Femur (tissue), 1 donor: ENCODE results near the gene SETD1A.

Experiments
- DNase-seq: peaks from one replicate; pipeline ENCODE4 v3.0.0-alpha.2; 2017

The SETD1A gene

DNA sequence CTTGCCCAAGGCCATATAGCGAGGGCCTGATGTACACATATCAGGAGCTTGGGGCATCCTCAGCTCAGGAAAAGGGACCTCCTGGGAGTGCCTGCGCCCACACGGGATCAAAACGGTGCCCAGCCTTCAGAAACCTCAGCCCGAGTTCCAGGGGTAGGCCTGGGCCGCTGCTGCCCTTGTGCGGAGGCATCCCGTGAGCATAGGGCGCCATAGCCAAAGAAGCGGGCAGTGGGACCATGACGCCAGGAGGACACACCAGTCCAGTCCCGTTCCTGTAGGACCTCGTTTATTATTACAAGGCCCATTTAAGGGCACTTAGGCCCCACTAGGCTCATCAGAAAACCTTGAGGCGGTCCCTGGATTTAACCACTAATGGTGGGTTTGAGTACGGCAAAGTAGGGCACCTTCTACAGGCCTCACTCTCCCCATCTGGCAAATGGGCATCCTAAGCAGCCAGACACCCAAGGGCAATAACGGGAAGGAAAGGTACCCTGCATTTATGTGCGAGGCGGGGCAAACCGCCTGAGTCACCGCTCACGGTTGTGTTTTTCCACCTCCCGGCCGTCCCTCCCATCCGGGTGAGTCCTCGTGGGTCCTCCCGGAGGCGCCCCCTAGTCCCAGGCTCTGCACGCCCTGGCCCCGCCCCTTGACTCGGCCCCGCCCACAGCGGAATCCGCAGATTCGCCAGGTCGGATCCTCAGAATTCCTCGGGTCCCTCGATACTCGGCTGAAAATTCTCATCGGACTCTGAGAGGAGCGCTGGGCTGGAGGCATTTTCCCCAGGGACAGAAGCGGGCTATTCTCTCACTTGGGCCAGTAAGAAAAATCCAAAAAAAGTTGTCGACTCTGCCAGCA, 726 bp upstream of the SETD1A start:
- peak; percentile 90 for DNase-seq

DNA sequence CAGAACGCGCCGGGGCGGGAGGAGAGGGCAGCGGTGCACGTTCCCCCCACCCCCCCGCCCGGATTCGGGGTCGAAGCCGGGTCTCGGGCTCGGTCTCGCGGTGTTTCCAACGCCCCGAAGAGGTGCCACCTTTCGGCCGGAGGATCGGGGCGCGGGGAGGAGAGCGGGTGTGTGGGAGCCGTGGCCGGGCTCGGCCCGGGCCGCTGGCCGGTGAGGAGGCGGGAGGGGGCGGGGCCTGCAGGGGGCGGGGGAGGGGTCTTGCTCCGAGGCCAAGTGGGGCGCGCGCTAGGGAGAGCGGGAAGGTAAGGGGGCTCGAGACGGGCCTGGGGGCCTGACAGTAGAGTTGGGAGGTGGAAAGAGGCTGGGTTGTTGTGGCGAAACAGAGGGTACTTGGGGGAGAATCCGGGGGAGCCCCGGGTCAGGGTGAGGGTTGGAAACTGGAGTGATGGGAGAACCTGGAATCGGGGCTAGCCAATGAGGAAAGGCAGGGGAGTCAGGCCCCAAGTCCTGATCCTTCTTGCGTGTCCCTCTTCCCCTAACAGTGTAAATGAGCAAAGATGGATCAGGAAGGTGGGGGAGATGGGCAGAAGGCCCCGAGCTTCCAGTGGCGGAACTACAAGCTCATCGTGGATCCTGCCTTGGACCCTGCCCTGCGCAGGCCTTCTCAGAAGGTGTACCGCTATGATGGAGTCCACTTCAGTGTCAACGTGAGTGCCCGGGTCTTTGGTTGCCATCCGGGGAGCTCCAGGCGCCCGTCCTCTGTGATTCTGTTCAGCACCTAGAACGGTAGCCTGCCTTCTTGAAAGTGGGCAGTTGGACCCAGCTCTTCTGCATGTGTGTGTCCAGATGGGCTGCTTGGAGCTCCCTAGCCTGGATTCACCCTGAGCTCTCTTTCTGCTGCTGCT, 873 bp downstream of the SETD1A start:
- DNase-seq, result peak; percentile 78

DNA sequence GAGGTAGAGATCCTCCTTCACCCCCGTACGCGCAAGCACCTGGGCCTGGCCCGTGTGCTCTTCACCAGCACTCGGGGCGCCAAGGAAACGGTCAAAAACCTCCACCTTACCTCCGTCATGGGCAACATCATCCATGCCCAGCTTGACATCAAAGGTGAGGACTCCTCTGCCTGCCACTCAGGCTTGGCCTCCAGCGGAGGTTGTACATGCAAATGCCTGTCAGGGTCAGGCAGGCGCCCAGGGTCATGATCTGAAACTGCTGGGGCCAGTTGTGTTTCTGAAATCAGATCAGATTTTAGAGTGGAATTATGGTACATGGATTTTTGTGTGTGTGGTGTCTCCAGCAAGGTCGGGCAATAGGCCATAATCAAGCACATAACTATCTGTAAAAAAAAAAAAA, 3.8 kb downstream of the SETD1A start:
- DNase-seq, result no peak

DNA sequence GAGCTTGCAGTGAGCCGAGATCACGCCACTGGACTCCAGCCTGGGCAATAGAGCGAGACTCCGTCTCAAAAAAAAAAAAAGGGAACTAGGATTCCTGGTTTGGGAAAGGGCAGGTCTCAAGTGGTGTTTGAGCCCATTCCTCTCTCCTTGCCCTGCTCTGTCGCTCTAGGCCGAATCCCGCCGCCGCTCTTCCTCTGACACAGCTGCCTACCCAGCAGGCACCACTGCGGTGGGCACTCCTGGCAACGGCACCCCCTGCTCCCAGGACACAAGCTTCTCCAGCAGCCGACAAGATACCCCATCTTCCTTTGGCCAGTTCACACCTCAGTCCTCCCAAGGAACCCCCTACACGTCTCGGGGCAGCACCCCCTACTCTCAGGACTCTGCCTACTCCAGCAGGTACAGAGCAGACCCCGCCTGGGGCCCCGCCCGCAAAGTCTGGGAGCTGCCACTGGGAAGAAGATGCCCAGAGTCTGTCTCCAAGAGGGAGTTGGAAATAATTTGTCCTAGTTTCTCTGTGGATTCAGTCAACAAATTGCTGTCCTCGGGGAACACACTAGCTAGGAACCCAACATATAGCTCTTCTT, 6.5 kb downstream of the SETD1A start:
- DNase-seq, result no peak

DNA sequence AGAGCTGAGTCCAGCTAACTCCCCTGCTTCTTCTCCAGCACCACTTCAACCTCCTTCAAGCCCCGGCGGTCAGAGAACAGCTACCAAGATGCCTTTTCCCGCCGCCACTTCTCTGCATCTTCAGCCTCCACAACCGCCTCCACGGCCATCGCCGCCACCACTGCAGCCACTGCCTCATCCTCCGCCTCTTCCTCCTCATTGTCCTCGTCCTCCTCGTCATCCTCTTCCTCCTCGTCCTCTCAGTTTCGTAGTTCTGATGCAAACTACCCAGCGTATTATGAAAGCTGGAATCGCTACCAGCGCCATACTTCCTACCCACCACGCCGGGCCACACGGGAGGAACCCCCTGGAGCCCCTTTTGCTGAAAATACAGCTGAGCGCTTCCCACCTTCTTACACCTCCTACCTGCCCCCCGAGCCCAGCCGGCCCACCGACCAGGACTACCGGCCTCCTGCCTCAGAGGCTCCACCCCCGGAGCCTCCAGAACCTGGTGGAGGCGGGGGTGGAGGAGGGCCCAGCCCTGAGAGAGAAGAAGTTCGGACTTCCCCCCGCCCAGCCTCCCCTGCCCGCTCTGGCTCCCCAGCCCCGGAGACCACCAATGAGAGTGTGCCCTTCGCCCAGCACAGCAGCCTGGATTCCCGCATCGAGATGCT, 7.1 kb downstream of the SETD1A start:
- DNase-seq, result no peak

DNA sequence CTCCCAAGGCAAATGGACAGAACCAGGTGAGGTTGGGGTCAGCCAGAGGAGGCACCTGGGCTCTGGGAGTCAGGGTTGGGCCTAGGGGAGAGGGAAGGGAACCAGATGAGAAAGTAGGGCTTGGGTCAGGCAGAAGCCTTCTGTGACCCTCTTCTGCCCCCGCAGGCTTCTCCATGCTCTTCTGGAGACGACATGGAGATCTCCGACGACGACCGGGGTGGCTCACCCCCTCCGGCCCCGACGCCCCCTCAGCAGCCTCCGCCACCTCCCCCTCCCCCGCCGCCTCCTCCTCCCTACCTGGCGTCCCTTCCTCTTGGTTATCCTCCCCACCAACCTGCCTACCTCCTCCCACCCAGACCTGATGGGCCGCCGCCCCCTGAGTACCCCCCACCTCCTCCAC, 7.9 kb downstream of the SETD1A start:
- DNase-seq, result no peak

DNA sequence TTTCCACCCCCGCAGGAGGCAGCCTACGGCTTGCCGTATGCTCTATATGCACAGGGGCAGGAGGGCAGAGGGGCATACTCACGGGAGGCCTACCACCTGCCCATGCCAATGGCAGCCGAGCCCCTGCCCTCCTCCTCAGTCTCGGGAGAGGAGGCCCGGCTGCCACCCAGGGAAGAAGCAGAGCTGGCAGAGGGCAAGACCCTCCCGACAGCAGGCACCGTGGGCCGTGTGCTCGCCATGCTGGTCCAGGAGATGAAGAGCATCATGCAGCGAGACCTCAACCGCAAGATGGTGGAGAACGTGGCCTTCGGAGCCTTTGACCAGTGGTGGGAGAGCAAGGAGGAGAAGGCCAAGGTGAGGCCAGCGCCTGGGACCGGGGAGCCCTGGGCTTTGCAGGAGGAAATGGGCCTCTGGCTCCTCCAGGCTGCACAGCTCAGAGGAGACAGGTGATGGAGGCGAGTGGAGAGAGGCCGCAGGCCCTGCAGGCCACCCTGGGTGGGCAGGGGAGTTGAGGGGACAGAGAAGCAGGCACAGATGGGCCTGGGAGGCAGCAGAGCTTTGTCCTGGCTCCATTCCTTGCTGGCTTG, 8.6 kb downstream of the SETD1A start:
- no peak for DNase-seq

DNA sequence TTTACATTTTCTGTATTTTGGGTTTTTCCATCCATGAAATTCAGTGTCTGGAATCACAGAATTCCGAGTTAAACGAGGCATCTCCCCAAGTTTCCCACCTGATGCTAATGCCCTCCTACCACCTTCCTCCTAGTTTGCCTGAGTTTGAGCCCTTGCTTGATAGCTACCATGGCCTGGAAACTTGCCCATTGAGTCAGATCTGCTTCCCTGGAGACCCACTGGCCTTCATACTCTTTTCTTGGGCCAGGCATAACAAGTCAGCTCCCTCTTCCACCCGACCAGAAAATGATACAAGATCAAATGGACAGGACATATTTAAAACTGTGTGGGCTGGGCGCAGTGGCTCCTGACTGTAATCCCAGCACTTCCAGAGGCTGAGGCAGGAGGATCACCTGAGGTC, 10.2 kb downstream of the SETD1A start:
- DNase-seq, result no peak

DNA sequence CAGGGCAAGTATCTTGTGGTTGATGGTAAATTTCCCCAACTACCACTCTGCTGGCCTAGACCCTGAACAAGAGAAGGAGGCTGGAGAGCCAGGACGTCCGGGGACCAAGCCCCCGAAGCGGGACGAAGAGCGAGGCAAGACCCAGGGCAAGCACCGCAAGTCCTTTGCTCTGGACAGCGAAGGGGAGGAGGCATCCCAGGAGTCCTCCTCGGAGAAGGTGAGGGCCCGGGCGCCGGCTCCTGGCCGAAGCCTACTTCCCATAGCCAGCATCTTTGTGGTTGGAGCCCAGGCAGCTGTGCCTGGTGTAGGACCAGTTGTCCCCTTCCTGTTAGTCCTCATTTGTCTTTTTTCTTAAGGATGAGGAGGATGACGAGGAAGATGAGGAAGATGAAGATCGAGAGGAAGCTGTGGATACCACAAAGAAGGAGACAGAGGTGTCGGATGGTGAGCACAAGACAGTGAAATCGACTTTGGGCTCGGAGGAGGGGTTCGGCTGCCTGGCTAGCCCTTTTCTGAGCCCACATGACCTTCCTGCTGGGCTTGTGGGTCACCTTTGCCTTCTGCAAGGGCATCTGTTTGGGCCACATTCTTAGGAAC, 11.8 kb downstream of the SETD1A start:
- no peak for DNase-seq

DNA sequence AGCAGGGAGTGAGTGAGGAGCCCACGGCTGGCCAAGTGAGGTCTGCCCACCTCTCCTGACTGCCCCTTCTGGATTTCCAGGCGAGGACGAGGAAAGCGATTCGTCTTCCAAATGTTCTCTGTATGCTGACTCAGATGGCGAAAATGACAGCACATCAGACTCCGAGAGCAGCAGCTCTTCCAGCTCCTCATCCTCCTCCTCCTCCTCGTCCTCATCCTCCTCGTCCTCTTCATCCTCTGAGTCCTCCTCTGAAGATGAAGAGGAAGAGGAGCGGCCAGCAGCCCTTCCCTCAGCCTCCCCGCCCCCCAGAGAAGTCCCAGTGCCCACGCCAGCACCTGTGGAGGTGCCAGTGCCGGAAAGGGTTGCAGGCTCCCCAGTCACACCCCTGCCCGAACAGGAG, 13.7 kb downstream of the SETD1A start:
- DNase-seq, result no peak

DNA sequence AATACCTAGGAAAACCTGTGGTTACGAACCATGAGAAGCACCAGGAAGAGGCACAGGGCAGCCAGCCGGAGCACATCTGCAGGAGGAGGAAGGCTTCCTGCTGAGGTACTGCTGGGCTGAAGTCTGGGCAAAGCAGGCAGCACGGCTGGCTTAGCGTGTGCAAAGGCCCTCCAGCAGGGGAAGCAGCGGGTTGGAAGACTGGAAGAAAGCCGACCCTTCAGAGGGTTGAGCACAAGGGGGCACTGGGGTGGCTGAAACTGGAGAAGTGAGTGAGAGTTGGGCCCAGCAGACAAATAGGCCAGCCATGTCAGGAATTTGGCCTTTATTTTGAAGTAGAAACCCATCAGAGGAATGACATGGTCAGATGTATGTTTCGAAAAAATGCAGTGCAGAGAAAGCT, 15.3 kb downstream of the SETD1A start:
- no peak for DNase-seq

DNA sequence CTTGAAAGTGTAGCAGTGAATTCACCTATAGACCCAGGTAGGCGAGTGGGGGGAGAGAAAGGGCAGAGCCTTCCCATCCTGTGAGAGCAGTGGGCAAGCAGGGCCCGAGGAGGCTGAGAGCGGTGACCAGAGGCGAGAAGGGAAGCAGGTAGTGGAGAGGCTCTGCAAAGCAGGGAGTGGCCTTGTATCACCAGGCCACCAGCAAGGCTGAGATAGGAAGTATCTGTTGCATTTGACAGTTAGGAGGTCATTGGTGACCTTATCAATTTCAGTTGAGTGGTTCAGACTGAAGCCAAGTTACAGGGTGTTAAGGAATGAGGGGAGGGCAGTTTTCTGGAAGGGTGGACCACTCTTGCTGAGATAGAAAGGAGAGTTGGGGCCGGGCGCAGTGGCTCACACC, 16.8 kb downstream of the SETD1A start:
- DNase-seq, result no peak

DNA sequence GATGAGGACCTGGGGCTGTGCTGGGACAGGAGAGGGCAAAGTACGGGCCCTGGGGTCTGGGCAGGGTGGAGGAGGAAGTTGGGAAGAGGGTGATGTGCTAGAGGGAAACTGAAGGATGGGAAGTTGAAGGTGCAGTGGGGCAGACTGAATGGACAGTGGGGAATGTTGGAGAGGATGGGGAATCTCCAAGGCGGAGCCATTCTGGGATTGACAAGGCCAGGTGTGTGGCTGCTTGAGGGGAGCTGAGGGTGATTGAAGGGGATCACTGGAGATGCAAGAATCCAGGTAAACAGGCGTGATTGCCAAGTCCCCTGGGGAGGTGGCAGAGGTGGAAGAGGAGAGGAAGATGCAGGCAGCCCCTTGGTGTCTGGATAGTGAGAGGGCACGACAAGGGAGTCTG, 18.9 kb downstream of the SETD1A start:
- no peak for DNase-seq

DNA sequence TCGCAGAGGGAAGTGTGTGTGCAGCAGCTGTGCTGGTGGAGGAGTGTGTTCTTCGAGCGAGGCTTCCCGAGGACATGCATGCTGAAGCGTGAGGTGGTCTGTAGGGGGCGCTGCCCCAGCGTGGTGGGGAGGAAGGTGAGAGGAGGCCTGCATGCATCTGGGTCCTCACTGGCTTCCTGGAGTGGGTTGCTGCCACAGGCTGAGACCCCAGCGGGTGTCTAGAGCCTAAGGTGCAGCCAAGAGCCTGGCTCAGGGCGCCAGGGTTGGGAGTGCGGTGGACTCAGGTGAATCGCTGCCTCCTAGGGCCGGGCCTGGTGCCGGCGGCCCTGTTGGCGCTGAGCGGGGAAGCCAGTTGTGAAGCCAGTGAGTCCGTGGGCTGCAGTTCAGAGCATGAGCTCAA, 19.9 kb downstream of the SETD1A start:
- DNase-seq, result no peak

DNA sequence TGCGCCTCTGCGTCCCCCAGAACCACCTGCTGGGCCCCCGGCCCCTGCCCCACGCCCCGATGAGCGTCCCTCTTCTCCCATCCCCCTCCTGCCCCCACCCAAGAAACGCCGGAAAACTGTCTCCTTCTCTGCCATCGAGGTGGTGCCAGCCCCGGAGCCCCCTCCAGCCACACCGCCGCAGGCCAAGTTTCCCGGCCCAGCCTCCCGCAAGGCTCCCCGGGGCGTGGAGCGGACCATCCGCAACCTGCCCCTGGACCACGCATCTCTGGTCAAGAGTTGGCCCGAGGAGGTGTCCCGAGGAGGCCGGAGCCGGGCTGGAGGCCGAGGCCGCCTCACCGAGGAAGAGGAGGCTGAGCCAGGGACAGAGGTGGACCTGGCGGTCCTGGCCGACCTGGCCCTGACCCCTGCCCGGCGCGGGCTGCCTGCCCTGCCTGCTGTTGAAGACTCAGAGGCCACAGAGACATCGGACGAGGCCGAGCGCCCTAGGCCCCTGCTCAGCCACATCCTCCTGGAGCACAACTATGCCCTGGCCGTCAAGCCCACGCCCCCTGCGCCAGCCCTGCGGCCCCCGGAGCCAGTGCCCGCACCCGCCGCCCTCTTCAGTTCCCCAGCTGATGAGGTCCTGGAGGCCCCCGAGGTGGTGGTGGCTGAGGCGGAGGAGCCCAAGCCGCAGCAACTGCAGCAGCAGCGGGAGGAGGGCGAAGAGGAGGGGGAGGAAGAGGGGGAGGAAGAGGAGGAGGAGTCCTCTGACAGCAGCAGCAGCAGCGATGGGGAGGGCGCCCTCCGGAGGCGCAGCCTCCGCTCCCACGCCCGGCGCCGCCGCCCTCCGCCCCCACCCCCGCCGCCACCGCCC, 21.8 kb downstream of the SETD1A start:
- DNase-seq, result no peak

DNA sequence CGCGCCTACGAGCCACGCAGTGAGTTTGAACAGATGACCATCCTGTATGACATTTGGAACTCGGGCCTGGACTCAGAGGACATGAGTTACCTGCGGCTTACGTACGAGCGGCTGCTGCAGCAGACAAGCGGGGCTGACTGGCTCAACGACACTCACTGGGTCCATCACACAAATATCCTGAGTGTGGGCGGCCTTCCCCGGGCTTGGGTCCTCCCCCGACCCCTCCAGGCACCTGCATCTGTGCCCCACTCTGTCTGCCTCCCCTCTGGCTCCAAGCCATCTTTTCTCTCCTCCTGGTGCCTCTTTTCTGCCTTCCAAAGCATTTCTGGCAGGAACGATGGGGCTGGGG, 22.4 kb downstream of the SETD1A start:
- no peak for DNase-seq

DNA sequence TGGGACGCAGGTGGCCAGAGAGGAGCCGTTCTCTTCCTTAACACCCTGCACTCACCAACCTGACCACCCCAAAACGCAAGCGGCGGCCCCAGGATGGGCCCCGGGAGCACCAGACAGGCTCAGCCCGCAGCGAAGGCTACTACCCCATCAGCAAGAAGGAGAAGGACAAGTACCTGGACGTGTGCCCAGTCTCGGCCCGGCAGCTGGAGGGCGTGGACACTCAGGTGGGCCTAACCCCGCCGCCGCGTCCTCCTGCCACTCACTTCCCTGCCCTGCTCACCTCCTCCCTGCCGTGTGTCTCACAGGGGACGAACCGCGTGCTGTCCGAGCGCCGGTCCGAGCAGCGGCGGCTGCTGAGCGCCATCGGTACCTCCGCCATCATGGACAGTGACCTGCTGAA, 22.9 kb downstream of the SETD1A start:
- DNase-seq, result no peak

DNA sequence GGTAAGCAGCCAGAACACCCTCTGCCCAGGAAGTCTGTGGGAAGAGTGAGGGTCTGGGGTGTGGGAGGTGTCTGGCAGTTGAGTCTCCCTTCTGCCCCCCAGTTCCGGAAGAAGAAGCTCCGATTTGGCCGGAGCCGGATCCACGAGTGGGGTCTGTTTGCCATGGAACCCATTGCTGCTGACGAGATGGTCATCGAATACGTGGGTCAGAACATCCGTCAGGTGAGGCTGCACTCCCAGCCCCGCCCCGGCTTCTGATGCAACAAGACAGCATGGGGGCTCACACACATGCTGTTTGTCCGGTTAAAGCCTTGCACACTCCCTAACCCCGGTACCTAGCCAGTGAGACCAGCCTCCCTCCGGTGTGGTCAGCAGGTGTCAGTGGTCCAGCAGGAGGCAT, 23.4 kb downstream of the SETD1A start:
- DNase-seq, result no peak

DNA sequence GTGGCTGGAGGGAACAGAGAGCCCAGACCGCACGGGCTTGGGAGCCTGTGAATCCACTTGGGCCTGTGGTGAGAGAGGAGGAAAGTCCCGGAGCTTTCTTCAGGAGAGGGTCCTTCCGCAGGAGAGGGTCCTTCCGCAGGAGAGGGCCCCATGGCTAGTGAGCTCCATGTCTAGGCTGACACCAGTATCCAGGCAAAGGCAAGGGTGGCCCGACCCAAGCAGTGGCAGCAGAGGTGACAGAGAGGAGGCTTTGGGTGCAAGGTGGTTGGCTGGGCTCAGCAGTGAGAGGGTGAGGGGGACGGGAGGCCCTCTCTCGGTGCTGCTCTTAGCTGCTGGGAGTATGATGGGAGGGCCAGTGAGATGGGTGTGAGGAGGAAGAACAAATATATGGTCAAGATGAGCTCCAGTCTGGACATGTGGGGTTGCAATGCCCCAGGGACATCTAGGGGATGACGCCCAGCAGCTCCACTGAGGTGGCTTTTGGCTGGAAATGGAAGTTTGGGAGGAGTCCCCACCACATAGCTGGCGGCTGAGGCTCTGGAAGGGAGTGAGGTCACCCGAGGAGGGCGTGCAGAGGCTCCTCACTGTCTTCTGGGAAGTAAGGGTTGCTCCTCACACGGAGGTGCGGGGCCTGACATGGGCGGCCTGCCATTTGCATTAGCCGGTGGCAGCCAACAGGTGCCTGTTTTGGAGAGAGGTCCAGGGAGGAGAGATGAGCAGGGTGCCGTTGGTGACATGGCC, 25.2 kb downstream of the SETD1A start:
- DNase-seq, result peak; percentile 67

DNA sequence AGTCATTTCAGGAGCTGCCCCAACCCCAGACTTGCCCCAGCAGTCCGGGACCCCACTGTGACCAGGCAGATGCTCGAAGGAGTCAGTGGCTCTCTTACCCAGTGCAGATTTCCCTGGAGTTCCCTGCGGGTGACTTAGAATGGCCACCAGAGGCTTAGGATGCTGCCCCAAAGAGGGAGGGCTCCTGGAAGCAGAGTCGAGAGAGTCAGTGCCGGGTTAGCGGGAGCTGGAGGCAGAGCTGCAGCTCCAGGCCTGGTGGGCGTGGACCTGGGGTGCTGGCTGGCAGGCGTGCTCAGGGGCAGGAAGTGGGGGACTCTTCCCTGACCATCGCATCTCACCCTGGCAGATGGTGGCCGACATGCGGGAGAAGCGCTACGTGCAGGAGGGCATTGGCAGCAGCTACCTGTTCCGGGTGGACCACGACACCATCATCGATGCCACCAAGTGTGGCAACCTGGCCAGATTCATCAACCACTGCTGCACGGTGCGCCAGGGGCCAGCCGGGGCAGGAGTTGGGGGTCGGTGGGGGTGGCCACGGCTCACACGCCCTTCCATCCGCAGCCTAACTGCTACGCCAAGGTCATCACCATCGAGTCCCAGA, 25.8 kb downstream of the SETD1A start:
- no peak for DNase-seq
